Hepatocyte (in vitro differentiated cells): Measurements from ENCODE around the gene CACNA2D1. TPM values are rescaled to one million over a fixed set of nuclear protein-coding genes. Genes with fewer than 3 reads are reported as not detected.

ENCODE experiments used
- DNase-seq: peaks from one replicate; pipeline ENCODE4 v3.0.0-alpha.2; 2016; ENCODE audit warnings: low spot score
- H2AFZ ChIP-seq: fragments of 200-600 bp; sonication (generic); 2 replicates; pipeline ENCODE4 v1.6.0; 2016; ENCODE audit warnings: antibody characterized with exemption, mild to moderate bottlenecking
- H3K27ac ChIP-seq: fragments of 200-600 bp; sonication (generic); 2 replicates; pipeline ENCODE4 v1.5.1; 2016; ENCODE audit warnings: mild to moderate bottlenecking
- H3K27me3 ChIP-seq: fragments of 200-600 bp; sonication (generic); 2 replicates; pipeline ENCODE4 v1.6.1; 2016
- H3K36me3 ChIP-seq: fragments of 200-600 bp; sonication (generic); replicated peaks from 2 replicates; pipeline ENCODE4 v1.5.1; 2016; ENCODE audit warnings: low read depth; ENCODE audit not compliant: insufficient read depth
- H3K4me1 ChIP-seq: fragments of 200-600 bp; sonication (generic); 2 replicates; pipeline ENCODE4 v1.5.1; 2016; ENCODE audit warnings: mild to moderate bottlenecking, moderate library complexity; ENCODE audit not compliant: insufficient read depth
- H3K4me2 ChIP-seq: fragments of 200-600 bp; sonication (generic); 2 replicates; pipeline ENCODE4 v1.6.0; 2016
- H3K4me3 ChIP-seq: fragments of 200-600 bp; sonication (generic); 2 replicates; pipeline ENCODE4 v1.5.1; 2016; ENCODE audit warnings: mild to moderate bottlenecking
- H3K79me2 ChIP-seq: fragments of 200-600 bp; sonication (generic); 2 replicates; pipeline ENCODE4 v1.6.0; 2017; ENCODE audit warnings: mild to moderate bottlenecking
- H3K9me2 ChIP-seq: fragments of 200-600 bp; sonication (generic); replicated peaks from 2 replicates; pipeline ENCODE4 v1.6.0; 2017; ENCODE audit warnings: mild to moderate bottlenecking; ENCODE audit not compliant: insufficient read depth
- H3K9me3 ChIP-seq: fragments of 200-600 bp; sonication (generic); 2 replicates; pipeline ENCODE4 v1.5.1; 2016; ENCODE audit warnings: low read depth, mild to moderate bottlenecking
- H4K20me1 ChIP-seq: fragments of 200-600 bp; sonication (generic); 2 replicates; pipeline ENCODE4 v1.6.0; 2016; ENCODE audit warnings: mild to moderate bottlenecking; ENCODE audit not compliant: insufficient read depth, poor library complexity, severe bottlenecking
- EZH2 ChIP-seq: fragments of 200-600 bp; sonication (generic); IDR thresholded peaks from 2 replicates; pipeline ENCODE4 v1.6.1; 2016; ENCODE audit warnings: antibody characterized with exemption, mild to moderate bottlenecking, borderline replicate concordance
- EZH2phosphoT487 ChIP-seq: fragments of 200-600 bp; sonication (generic); IDR thresholded peaks from one replicate; pipeline ENCODE4 v1.6.1; 2018; ENCODE audit warnings: antibody characterized with exemption, mild to moderate bottlenecking, low read depth, moderate library complexity; ENCODE audit not compliant: unreplicated experiment, severe bottlenecking
- WGBS: methylation state at CpG from one replicate; pipeline ENCODE4 v1.1.6; 2016; ENCODE audit warnings: low lambda C conversion rate; ENCODE audit errors: missing lambda C conversion rate; 5-methylcytosine and 5-hydroxymethylcytosine counted together
- polyA plus RNA-seq: library from polyadenylated mRNA; unstranded; fragments of >200 nt; fragmentation: Nextera tagmentation; extraction: Ambion mirVana; gene quantifications from 2 replicates; pipeline ENCODE4 v1.2.1, GENCODE V29; 2016
- total RNA-seq: library from RNA; depleted of rRNA; stranded (reverse); fragments of >200 nt; gene quantifications from 2 replicates; pipeline ENCODE4 v1.2.3, GENCODE V29; 2014
- TF ChIP-seq, protein P1 (sequence below): fragments of 200-600 bp; sonication (generic); IDR thresholded peaks from 2 replicates; pipeline ENCODE4 v1.5.1; 2016; ENCODE audit warnings: antibody characterized with exemption, mild to moderate bottlenecking; ENCODE audit not compliant: poor library complexity

CACNA2D1 gene
- total and polyA plus RNA-seq, 2 experiments from 2014 or later: 3.1 to 18.9 TPM

GRCh38 chr7:82021713-82022112 lies 421.9 kb downstream of the CACNA2D1 start:
- no peak overlapping the region for H3K4me2 ChIP-seq
- TF ChIP-seq, protein P1, sequence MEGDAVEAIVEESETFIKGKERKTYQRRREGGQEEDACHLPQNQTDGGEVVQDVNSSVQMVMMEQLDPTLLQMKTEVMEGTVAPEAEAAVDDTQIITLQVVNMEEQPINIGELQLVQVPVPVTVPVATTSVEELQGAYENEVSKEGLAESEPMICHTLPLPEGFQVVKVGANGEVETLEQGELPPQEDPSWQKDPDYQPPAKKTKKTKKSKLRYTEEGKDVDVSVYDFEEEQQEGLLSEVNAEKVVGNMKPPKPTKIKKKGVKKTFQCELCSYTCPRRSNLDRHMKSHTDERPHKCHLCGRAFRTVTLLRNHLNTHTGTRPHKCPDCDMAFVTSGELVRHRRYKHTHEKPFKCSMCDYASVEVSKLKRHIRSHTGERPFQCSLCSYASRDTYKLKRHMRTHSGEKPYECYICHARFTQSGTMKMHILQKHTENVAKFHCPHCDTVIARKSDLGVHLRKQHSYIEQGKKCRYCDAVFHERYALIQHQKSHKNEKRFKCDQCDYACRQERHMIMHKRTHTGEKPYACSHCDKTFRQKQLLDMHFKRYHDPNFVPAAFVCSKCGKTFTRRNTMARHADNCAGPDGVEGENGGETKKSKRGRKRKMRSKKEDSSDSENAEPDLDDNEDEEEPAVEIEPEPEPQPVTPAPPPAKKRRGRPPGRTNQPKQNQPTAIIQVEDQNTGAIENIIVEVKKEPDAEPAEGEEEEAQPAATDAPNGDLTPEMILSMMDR: no peak
- TF ChIP-seq EZH2: no peak
- no peak for TF ChIP-seq EZH2phosphoT487
- H3K9me3 ChIP-seq: no peaks in the 10 kb centered on the region
- no peaks in the 10 kb centered on the region for H3K9me2 ChIP-seq
- H3K27ac ChIP-seq: no peak overlapping the region
- H3K79me2 ChIP-seq: no peaks in the 10 kb centered on the region
- H3K4me3 ChIP-seq: no peak overlapping the region
- no peak overlapping the region for H2AFZ ChIP-seq
- H3K36me3 ChIP-seq: no peaks in the 10 kb centered on the region
- no peak for DNase-seq
- H3K27me3 ChIP-seq: no peaks in the 10 kb centered on the region
- no peaks in the 10 kb centered on the region for H3K4me1 ChIP-seq
- no peaks in the 10 kb centered on the region for H4K20me1 ChIP-seq

DNA sequence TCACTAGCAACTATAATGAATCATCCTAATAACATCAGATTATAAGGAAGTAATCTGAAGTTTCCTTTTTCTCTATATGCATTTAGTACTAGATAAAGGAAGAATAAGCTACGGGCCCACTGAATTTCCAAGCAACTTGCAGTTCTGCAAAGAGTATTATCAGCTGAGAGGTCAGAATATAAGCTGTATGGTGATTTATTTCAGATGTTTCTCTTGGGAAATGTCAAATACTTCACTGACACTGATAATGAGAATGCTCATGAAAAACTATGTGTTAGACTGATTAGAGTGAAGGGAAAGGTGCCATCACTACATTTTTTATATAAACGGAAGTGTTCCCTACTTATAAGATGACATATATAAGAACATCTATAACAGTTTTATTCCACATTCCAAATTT lies 422.5 kb downstream of the CACNA2D1 start:
- WGBS: 46% methylated on average over 2 of the region's 2 CpGs
- no peak for TF ChIP-seq EZH2
- TF ChIP-seq EZH2phosphoT487: no peak
- TF ChIP-seq, protein P1: no peak
- no peak overlapping the region for H3K4me3 ChIP-seq
- no peak for DNase-seq
- no peak overlapping the region for H3K27ac ChIP-seq
- no peaks in the 10 kb centered on the region for H4K20me1 ChIP-seq
- no peaks in the 10 kb centered on the region for H3K27me3 ChIP-seq
- no peak overlapping the region for H2AFZ ChIP-seq
- no peaks in the 10 kb centered on the region for H3K36me3 ChIP-seq
- no peak overlapping the region for H3K4me2 ChIP-seq
- H3K9me2 ChIP-seq: no peaks in the 10 kb centered on the region
- H3K79me2 ChIP-seq: no peaks in the 10 kb centered on the region
- H3K4me1 ChIP-seq: no peaks in the 10 kb centered on the region
- no peaks in the 10 kb centered on the region for H3K9me3 ChIP-seq

GRCh38 chr7:82019551-82020475 lies 423.8 kb downstream of the CACNA2D1 start:
- Histone ChIP-seq H3K27me3 (no peaks in the 10 kb centered on the region), H3K79me2 (no peaks in the 10 kb centered on the region), H4K20me1 (no peaks in the 10 kb centered on the region), H3K4me1 (no peaks in the 10 kb centered on the region), H3K4me3 (no peak overlapping the region), H3K9me2 (no peaks in the 10 kb centered on the region), H3K27ac (no peak overlapping the region), H3K9me3 (no peaks in the 10 kb centered on the region), H3K4me2 (no peak overlapping the region), H2AFZ (no peak overlapping the region), H3K36me3 (no peaks in the 10 kb centered on the region)
- 80% methylated on average over 3 of the region's 3 CpGs for WGBS
- TF ChIP-seq EZH2 (no peak), EZH2phosphoT487 (no peak)
- TF ChIP-seq, protein P1: no peak
- no peak for DNase-seq
